HG02981 (cell line): Measurements from ENCODE around the gene TECPR1.
"Not testable (repeated sequence)": the region's sequence is repeated elsewhere in the genome, so short reads cannot be mapped to it uniquely, and the experiment has no call there.

Source experiments
- ATAC-seq: cut with Tn5 transposase; IDR thresholded peaks from one replicate; pipeline ENCODE4 v1.9.1; 2021; ENCODE audit warnings: mild to moderate bottlenecking, moderate library complexity; ENCODE audit not compliant: unreplicated experiment

Gene TECPR1

DNA sequence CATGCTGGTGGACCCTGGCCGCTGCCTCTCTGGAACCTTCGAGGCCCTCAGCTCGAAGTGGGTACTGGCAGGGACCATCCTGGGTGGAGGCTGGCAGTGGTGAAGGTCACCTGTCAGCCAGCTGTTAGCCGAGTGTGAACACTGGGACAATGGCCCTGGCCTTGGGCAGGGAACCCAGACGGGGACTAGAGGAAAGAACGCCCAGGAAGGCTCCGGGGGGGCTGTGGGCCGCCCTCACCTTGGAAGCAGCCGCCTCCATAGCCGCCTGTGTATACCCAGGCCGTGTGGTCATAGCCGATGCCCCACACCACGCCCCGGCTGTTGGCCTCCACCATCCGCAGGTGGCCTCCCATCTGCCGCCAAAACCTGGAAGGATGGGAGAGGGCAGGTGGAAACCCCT lies 23.2 kb downstream of the TECPR1 start:
- ATAC-seq, result no peak

DNA sequence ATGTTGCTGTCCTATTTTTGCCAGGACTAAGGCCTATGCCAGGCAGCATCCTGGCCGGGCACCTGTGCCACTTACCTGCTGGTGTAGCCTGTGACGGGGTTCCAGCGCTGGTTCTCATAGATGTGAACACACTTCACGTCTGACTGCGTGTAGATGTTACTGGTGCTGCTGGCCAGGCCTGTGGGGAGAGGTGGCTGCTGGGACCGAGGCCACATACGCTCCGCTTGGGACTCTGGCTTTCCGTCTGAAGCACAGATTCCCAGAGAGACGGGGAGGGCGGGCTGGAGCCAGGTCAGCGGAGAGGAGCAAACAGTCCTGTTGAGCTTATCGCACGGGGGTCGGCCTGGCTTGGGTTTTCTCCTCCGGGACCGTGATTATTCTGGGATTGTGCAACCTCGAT lies 24.1 kb downstream of the TECPR1 start:
- ATAC-seq, result no peak

DNA sequence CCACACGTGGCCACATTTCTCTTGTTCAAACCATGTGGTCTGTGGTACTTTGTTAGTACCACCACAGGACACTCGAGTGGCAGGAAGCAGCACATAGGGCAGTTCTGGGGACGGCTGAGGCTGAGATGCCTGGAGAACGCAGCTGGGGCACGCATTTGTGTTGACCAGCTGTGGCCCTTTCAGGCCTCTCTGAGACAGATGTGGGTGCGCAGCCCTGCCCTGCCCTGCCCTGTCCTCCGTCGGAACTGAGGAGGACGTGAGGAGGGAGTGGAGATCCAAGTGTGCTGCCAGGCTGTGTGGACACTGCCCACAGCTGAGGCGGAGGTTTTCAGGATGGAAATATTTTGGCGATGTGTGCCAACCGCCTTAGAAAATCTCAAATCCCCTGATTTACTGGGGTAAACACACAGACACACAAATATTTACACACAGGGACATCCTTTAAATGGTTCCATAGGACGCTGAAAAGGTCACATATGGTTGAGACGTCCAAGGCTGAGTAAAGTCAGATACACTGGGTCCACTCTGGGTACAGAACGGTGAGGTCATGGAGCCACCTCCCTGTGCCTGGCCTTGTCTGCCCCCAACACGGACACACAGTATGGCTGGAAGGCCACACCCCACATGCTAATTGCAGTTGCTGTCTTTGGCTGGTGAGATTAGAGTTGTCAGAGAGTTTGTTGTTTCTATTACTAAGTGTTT lies 26.0 kb downstream of the TECPR1 start:
- ATAC-seq, result no peak

DNA sequence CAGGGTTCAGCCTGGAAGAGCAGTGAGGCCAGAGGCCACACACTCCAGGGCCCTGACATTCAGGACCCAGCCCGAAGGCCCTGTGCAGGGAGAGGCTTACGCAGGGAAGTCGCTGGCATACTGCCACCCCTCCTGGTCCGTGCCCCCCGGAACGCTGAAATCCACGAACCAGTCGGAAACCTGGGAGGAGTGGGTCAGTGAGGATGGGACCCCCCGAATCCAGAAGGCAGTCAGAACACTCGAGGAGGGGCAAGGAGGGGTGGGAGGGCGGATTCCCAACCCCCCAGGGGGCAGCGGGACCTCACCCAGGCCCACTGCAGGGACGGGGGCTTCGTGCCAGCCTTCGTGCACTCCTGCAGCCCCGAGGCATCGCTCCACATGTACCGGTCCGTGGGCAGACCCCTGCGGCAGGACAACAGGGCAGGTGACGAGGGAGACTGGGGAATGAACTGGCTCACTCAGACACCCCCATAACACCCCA lies 27.3 kb downstream of the TECPR1 start:
- ATAC-seq, result no peak

DNA sequence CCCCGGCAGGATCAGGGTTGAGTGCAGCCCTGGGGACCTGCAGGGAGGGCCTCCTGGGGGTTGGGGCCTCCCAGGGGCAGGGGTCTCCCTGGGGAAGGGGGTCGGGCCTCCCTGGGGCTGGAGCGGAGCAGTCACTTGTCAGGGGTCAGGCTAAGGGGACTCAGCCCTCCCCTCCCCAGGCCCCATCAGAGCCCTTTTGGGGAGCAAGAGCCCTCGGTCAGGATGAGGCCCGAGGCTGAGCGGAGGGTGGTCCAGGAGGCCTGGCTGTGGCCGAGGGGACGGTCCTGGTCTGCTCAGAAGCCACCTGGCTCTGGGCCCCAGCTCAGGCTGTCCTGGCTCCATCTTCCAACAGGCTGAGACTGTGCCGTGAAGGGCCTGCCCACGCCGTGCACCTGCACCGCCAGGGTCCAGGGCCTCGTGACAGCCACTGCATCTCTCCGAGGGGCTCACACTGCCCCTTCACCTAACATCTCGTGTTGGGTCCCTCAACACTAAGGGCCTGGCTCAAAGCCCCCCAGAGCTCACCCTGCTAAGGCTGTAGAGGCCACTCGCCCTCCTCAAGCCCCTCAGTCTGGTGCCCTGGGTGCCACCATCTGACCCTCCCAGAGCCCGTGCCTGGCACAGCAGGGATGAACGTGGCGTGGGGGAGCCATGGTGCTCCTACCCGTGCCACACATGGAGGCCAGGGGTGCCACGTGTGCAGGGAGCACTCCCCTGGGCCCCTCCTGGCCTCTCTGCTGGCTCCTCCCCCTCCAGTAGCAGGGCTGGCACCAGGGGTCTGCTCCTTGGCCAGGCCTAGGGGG lies 27.9 kb downstream of the TECPR1 start:
- no peak for ATAC-seq

DNA sequence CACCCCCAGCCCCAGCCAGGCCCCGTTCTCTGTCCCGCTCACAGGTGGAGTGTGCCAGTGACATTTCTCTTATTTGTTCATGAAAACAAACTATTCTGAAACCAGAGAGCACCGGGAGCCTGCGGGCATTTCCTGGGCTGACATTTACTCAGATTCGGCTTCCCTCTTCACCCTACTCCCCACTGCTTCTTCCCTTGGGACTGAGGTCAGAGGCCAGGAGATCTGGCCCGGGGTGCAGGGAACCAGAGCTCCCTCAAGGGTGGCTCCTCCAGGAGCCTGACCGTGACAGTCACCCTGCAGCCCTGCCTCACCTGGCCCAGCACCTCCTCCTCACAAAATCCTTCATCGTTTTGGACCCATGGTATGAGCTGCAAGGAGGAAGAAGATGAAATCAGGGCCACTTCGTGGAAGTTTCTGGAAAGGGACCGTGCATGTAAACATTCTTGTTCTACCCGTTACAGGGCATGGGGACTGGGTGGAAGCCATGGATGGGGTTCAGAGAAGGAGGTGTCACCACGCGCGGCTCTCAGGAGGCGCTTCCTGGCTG lies 28.6 kb downstream of the TECPR1 start:
- ATAC-seq, result no peak

DNA sequence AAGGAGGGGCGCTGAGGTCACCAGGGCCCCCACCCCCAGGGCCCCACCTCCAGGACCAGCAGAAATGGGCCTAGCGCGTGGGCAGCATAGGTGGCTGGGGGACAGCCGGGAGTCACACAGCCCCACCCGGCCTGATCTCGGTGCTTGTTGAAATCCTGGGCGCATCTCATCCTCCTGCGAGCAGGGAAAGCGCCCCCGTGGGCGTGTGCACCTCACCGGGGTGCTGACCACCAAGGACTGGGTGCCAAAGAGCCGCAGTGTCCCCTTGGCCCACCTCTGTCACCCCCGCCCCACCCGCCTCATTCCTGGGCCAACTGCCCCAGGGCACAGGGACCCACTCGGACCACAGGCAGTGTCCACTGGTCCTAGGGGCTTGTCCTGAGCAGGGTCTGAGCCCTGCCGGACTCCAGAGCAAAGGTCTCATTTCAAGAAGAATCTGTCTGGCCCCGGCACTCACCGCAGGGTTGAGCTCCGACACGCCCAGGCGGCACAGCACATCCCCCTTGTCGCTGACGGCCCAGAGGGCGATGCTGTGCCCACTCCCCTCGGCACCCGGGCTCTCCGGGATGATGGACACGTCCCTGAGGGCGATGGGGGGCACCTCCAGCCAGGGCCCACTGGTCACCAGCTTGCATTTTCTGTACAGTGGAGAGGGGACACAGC lies 29.4 kb downstream of the TECPR1 start:
- ATAC-seq, result no peak

DNA sequence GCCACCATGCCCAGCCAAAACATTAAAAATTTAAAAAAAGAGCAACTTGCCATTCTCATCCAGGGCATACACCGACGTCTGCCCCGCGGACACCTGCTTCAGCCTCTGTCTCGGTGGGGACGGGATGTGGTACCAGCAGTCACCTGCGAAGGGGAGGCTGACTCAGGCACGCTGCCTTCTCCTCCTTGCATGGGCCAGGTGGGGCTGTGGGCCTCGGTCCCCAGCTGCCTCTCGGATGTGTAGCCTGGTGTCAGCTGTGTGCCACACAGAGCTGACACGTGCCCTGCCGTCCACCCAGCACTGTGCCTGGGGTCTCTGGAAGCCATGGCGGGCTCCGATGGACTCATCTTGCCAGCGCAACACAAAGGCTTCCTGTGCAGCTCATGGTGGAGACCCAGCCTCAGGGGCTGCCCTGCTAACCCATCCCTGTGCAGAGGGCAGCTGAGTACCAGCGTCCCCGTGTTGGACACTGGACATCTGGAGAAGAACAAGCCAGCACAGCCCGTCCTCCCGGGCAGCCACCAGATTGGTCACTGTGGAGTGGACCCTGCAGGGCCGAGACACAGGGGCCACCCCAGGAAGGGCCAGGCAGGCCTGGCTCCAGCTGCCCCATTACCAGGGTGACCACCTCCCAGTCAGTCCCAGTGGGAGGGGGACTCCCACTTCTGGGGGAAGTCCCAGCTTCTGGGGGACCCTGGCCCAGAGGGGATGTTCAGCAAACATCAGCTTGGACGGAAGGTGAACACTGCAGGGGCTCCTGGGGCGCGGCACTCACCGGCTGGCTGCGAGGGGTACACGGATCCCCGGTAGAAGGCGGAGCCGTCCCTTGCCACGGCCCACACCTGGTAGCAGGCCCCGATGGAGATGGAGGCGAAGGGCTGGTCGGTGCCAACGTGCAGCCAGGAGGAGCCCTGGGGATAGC lies 30.2 kb downstream of the TECPR1 start:
- no peak for ATAC-seq

DNA sequence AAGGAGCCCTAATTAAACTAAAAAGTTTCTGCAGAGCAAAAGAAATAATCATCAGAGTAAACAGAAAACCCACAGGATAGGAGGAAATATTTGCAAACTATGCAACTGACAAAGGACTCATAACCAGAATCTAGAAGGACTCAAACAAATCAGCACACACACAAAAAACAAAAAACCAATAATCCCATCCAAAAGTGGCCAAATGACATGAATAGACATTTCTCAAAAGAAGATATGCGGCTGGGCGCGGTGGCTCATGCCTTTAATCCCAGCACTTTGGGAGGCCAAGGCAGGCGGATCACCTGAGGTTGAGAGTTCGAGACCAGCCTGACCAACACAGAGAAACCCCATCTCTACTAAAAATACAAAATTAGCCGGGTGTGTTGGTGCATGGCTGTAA lies 32.6 kb downstream of the TECPR1 start:
- not testable (repeated sequence) for ATAC-seq

DNA sequence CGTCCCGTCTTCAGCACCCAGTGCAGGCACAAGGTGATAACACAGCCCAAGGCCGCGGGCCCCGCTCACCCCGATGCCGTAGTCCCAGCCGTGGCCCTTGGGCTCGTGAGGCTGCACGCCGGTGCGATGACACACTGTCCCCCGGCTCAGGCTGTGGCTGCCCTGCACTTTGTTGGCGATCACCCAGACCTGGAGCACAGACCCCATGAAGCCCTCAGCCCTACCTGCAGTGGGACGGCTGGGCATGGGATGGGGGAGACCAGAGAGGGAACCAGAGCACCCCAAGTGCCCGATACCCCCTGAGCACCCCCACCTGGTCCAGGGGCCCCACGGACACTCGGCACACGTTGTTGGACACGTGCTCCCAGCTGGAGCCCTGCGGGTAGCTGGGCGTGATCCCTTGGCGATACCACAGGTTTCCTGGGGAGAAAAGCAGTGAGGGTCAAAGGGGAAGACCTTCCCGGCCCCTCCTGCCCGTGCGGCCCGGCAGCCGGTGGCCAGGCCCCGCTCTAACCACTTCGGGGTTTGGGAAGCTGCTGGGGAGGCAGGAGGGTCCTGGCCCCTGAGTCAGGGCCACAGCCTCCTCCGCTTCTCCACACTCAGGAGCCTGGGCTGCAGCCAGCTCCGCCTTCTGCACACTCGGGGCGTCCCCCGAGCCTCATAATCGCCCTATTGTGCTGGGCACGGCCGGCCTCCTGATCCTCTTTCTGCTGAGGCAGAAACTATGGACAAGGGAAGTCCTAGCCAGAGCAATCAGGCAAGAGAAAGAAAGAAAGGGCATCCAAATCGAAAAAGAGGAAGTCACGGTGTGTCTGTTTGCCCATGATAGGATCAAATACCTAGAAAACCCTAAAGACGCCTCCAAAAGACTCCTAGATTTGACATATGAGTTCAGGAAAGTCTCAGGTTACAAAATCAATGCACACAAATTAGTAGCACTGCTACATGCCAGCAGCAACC lies 34.1 kb downstream of the TECPR1 start:
- ATAC-seq, result no peak

DNA sequence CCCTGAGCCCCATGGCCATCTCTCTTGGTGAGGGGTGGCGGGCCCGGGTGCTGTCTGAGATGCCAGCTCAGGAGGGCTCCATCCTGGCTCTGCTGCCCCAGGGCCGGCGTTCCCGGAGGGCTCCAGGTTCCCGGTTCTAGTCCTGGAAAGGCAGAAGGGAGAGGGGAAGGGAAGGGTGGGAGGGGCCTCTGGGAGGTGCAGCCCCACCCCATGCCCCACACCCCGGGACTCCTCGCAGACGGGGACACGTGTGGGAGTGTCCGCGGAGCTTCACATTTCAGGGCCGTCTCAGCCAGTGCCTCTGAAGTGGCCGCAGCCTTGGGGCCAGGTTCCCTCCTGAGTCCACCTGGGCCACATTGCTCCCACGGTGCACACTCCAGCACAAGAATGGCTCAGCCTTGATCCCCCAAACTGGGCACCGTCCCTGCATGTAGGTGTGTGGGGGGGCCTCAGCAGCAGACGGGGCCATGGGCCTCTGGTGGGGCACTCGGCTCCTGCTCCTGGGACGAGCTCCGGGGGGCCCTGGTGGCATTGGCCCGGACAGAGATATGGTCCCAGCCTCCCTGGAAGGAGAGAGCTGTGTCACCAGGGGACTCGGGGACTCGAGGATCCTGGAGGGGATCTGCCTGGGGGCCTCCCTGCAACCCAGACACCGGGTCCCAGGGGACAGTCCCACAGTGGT lies 35.0 kb downstream of the TECPR1 start:
- ATAC-seq, result no peak

DNA sequence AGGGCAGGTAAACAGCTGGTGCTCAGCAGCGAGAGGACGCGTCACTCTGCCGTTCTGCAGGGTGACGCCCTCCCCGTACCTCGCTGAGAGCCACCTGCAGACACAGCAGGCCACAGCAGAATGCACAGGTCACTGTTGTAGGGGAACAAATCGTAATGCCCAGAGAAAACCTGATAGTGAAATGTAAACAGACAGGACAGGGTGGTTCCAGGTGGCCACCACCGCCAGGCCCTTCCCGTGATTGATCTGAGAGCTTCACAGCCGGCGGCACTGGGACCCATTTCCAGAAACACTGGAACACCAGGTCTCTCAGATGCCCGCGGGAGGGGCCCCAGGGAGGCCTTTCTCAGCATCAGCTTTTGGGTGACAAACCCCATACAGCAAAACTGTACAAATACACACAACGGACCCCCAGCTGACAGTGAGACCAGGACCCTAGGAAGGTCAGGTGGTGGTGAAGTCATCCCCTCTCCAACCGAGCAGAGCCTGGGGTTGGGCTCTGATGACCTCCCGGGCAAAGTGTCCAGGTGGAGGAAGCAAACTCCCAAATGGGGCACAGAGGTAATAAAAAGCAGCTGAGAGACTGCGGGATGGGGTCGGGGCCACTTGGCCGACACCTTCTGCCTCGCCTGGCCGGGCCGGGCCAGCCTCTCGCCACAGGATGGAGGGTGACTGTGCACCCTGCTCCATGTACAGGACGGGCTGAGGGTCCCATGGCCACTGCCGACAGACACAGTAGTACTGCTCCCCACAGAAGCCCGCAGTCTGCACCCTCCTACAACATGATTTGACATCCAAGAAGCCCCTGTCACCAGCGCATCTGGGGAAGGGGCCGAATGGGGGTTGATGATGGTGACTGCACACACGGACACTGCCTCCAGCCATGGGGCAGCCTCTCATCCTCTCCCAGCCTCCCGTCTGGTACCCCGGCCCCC lies 36.2 kb downstream of the TECPR1 start:
- no peak for ATAC-seq

DNA sequence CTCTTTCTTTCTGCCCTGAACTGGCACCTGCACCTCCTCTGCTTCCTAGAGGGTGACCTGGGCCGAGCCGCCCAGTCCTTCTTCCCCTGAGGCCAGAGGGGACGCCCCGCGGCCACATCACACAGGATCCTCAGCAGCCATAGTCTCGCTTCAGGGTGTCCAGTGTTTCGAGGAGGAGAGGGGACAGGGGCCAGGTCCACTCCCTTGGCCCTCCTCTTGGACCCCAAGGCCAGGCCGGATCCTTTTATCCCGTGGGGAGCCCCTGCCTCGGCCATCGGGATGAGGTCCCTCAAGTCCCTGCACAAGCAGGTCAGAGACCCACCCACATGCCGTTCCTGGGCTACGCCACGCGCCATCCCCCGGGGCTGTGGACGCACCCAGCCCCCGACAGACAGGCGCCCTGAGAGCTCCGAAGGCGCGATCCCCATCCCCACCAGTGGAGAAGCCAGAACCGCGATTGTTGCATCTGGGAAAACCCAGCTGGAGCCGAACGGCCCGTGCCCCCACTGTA lies 37.2 kb downstream of the TECPR1 start:
- no peak for ATAC-seq

DNA sequence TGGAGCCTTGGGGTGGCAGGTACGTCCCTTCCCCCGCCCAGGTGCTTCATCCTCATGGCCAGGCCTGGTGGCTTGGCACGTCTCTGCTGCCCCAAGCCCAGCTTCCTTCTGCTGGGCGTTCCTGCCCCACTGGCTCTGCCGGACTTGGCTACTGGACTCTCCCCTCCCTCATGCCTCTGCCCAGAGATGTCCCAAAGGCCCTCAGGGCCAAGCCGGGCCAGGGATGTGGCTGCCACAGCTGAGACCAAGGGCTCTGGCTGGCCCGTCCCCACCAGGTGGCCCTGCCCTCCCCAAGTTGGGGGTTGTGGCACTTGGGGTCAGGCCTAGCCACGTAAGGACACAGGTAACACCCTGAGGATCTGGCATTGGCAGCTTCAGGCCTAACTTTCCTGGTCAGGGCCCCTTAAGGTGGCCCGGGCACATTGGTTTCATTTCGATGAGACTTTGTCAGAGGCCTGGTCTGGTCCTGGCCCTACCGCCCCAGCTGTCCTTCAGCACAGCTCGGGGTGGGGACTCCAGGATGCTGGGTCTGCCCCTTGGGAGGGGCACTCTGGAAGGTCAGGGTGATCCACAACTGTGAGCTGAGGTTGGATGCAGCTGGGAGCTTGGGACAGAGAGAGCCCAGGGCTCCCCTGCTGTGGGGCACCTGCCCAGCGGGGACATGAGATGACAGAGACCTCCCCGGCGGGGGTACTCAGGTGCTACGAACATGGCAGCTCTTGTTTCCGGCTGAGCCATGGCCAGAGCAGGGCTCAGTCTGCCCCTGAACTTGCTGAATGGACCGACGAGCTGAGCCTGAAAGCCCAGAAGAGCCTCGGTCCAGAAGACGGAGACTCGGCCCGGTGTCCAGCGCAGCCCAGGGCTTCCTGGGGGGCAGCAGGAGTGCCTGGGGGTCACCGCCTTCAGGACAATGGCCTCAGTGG lies 37.9 kb downstream of the TECPR1 start:
- ATAC-seq, result no peak

DNA sequence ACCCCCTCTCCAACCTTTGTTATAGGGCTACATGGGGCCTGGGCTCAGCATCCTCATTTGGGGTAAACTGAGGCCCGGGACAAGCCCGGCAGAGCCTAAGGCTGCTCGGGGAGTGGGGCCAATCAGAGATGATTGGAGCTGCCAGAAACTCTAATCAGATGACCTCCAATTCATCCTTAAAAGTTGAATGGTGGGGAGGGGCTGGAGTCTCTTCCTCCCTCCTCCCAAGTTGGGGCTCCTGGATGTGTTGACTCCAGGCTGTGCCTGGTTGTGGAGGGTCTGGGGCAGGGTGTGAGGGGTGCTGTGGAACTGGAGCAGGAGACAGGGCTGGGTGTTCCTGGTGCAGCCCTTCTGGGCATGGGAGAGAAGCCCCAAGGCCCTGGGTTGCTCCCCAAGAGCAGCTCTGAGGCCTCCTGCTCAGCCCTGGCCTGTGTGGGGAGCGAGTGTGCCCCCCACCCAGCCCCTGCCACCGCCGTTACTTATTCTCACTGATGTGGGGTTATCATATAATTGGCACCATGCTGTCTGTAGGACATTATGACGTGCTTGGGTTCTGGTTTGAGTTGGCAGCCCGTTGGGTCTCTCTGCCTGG lies 38.6 kb downstream of the TECPR1 start:
- no peak for ATAC-seq

DNA sequence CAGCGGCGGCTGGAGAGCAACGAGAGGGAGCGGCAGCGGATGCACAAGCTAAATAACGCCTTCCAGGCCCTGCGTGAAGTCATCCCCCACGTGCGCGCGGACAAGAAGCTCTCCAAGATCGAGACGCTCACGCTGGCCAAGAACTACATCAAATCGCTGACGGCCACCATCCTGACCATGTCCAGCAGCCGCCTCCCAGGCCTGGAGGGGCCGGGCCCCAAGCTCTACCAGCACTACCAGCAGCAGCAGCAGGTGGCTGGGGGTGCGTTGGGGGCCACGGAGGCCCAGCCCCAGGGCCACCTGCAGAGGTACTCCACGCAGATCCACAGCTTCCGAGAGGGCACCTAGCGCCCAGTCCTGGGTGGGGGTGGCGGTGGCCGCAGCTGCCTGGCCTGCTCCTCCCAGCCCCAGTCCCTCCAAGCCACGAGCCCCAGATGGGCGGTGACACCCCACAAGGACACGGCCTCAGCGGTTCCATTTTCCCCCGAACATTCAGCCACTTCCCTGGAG lies 39.4 kb downstream of the TECPR1 start:
- ATAC-seq, result no peak
